ENCODE results near the gene STMN1. TPM values are rescaled to one million over a fixed set of nuclear protein-coding genes. Genes with fewer than 3 reads are reported as not detected.
A peak's percentile ranks its signal among the peaks of the same experiment; 100 is the strongest.

STMN1 gene
- polyA plus RNA-seq, 12 donors: 416 to 861 (median 621) TPM; not detected in 1

GRCh38 chr1:25898223-25899015 is 7.8 kb downstream of the STMN1 start:
- no peak for DNase-seq

GRCh38 chr1:25897754-25898153 is 8.5 kb downstream of the STMN1 start:
- DNase-seq: no peak

- no peak for DNase-seq
Observed at GRCh38 chr1:25896266-25896665, 10.0 kb downstream of the STMN1 start.

- peak; percentile 97 for DNase-seq
Observed at GRCh38 chr1:25895365-25895990, 10.7 kb downstream of the STMN1 start.

GRCh38 chr1:25893116-25893515 is 13.1 kb downstream of the STMN1 start:
- DNase-seq: no peak

GRCh38 chr1:25891606-25892005 is 14.6 kb downstream of the STMN1 start:
- no peak for DNase-seq

GRCh38 chr1:25890239-25891034 is 15.8 kb downstream of the STMN1 start:
- no peak for DNase-seq

GRCh38 chr1:25889470-25889869 is 16.7 kb downstream of the STMN1 start:
- no peak for DNase-seq

GRCh38 chr1:25888426-25888987 is 17.7 kb downstream of the STMN1 start:
- DNase-seq: no peak

- no peak for DNase-seq
Observed at GRCh38 chr1:25885602-25886001, 20.6 kb downstream of the STMN1 start.

GRCh38 chr1:25881266-25881665 is 25.0 kb downstream of the STMN1 start:
- DNase-seq: no peak

- no peak for DNase-seq
Observed at GRCh38 chr1:25880518-25880917, 25.7 kb downstream of the STMN1 start.

- DNase-seq: no peak
Observed at GRCh38 chr1:25879675-25880074, 26.5 kb downstream of the STMN1 start.

GRCh38 chr1:25878690-25879089 is 27.5 kb downstream of the STMN1 start:
- no peak for DNase-seq

- no peak for DNase-seq
Observed at GRCh38 chr1:25877155-25877554, 29.1 kb downstream of the STMN1 start.

- DNase-seq: no peak
Observed at GRCh38 chr1:25876693-25877077, 29.5 kb downstream of the STMN1 start.

GRCh38 chr1:25875856-25876692 is 30.1 kb downstream of the STMN1 start:
- no peak for DNase-seq

GRCh38 chr1:25875154-25875855 is 30.9 kb downstream of the STMN1 start, which contains the start of gene PAQR7:
PAQR7 (minus strand) TSS chr1:25875708; CDS start chr1:25863839, 11,869 bp downstream.
- DNase-seq: peak; percentile 77

- no peak for DNase-seq
Observed at GRCh38 chr1:25874635-25875153, 31.5 kb downstream of the STMN1 start.

GRCh38 chr1:25874209-25874608 is 32.0 kb downstream of the STMN1 start:
- no peak for DNase-seq

All from muscle of arm (tissue), 12 donors.